MCF 10A (cell line): ENCODE results near the gene WWOX. TPM values are rescaled to one million over a fixed set of nuclear protein-coding genes. Genes with fewer than 3 reads are reported as not detected.
A peak's percentile ranks its signal among the peaks of the same experiment; 100 is the strongest.

Experiments used
- BruUV-seq: library from RNA; stranded (reverse); fragments of 400-500 nt; replicated peaks from 2 replicates; lab custom pipeline; 2021; lab: Mats Ljungman, UMichigan
- CTCF ChIA-PET: fragments of 300-600 bp; sonication (Branson Sonifier 250); formaldehyde crosslinking; extraction: SDS; loops from one replicate; lab custom pipeline; 2021; ENCODE audit warnings: antibody characterized with exemption, inconsistent platforms; lab: Yijun Ruan, JAX
- POLR2A ChIA-PET: fragments of 300-600, 350-650 bp; sonication (Branson Sonifier 250); formaldehyde crosslinking; extraction: SDS; loops from one replicate; lab custom pipeline; 2020; ENCODE audit warnings: antibody characterized with exemption, inconsistent platforms; lab: Yijun Ruan, JAX
- DNase-seq: peaks from one replicate; pipeline ENCODE4 v3.0.0-alpha.2; 2018; ENCODE audit not compliant: unreplicated experiment
- H3K27ac Mint-ChIP-seq: one replicate; pipeline ENCODE4 v1.8.0; 2022; ENCODE audit warnings: mild to moderate bottlenecking, low read depth, mixed read lengths; ENCODE audit not compliant: unreplicated experiment
- H3K27me3 Mint-ChIP-seq: one replicate; pipeline ENCODE4 v1.8.0; 2022; ENCODE audit warnings: mixed read lengths; ENCODE audit not compliant: insufficient read depth, unreplicated experiment
- H3K36me3 Mint-ChIP-seq: one replicate; pipeline ENCODE4 v1.8.0; 2022; ENCODE audit warnings: mild to moderate bottlenecking, moderate library complexity, mixed read lengths; ENCODE audit not compliant: insufficient read depth, unreplicated experiment
- H3K4me1 Mint-ChIP-seq: one replicate; pipeline ENCODE4 v1.8.0; 2022; ENCODE audit warnings: mixed read lengths; ENCODE audit not compliant: insufficient read depth, unreplicated experiment
- H3K4me3 Mint-ChIP-seq: one replicate; pipeline ENCODE4 v1.8.0; 2022; ENCODE audit warnings: mild to moderate bottlenecking, moderate library complexity, mixed read lengths; ENCODE audit not compliant: unreplicated experiment
- H3K9me3 Mint-ChIP-seq: one replicate; pipeline ENCODE4 v1.8.0; 2022; ENCODE audit warnings: mixed read lengths; ENCODE audit not compliant: unreplicated experiment
- intact Hi-C: fragments of 100-400 bp; cut with micrococcal nuclease; formaldehyde crosslinking; loops from 2 replicates; pipeline ENCODE4 v1.14.1; 2022
- total RNA-seq: library from RNA; stranded (reverse); gene quantifications from 2 replicates; pipeline ENCODE4 v1.2.3, GENCODE V29; 2022
- TF ChIP-seq, protein P1 (sequence below): fragments of 200-600 bp; IDR thresholded peaks from one replicate; pipeline ENCODE4 v1.8.0; 2022; ENCODE audit warnings: antibody characterized with exemption, mild to moderate bottlenecking; ENCODE audit not compliant: unreplicated experiment

Gene WWOX
- total RNA-seq, 1 experiment from 2014 or later: 18.1 TPM

DNA sequence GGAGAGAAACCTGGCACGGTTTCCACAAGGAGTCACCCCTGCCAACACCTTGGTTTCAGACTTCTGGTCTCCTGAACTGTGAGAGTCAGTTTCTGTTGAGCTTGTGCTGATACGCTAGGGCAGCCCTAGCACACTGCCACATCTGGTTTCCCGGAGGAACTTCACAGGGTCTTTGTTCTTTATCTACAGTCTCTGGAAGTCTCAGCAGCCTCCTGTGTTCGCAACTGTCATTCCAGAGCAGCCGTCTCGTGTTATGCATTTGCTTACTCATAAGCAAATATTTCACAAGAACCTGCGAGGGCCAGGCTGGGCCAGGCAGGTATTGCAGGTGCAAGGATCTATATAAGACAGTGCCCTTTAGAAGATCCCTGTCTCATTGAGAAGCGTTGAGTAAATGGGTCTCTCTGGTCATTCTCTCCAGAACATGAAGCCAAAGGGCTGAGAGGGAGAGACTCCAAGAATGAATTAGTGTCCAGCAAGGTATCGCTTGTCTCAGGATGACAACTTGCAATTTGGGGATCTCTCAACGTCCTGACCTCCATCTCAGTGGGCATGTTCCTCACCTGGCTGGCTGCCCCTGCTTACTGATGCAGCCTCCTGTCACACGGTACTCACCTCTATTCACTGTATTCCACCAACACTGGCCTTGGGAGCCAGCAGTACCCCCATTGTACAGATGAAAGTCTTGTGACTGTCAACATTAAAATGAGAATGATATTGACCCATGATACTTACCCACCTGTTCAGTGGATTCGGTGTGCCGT, 141.2 kb downstream of the WWOX start:
- BruUV-seq: no TSS peak
- Mint-ChIP-seq H3K9me3 (no peaks in the 10 kb centered on the region), H3K27ac (no peak overlapping the region), H3K27me3 (no peaks in the 10 kb centered on the region), H3K36me3 (no peaks in the 10 kb centered on the region), H3K4me1 (peaks cover 4% of the 10 kb centered on the region), H3K4me3 (no peak overlapping the region)
- CTCF ChIA-PET: interaction anchor here (0.5 to 1.6 kb wide), 8 partner anchors 14 to 1361 kb away, joined by 3 to 7 read pairs (median 4); no protein-coding TSS in a partner anchor
- TF ChIP-seq, protein P1, sequence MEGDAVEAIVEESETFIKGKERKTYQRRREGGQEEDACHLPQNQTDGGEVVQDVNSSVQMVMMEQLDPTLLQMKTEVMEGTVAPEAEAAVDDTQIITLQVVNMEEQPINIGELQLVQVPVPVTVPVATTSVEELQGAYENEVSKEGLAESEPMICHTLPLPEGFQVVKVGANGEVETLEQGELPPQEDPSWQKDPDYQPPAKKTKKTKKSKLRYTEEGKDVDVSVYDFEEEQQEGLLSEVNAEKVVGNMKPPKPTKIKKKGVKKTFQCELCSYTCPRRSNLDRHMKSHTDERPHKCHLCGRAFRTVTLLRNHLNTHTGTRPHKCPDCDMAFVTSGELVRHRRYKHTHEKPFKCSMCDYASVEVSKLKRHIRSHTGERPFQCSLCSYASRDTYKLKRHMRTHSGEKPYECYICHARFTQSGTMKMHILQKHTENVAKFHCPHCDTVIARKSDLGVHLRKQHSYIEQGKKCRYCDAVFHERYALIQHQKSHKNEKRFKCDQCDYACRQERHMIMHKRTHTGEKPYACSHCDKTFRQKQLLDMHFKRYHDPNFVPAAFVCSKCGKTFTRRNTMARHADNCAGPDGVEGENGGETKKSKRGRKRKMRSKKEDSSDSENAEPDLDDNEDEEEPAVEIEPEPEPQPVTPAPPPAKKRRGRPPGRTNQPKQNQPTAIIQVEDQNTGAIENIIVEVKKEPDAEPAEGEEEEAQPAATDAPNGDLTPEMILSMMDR: no peak
- POLR2A ChIA-PET: no interaction called here
- DNase-seq: peak; percentile 50
- intact Hi-C loops: no loop called here

DNA sequence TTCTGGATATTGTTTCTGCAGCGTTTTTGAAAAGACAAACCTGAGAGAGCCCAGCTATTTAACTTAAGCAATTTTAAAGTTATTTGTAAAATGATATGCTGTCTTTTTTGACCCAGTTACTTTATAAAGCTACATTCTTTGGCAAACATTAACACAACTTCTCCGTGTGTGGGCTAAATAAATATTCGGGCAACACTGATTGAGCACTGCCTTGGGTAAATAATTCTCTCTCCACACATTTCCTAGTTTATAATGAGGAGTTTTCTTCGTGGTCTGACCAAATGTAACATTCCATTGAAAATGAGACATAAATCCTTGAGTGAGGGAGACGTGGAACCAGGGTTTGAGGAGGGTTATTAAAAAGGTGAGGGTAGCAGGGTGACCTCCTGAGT, 142.8 kb downstream of the WWOX start:
- TF ChIP-seq, protein P1: no peak
- H3K9me3 Mint-ChIP-seq: no peaks in the 10 kb centered on the region
- H3K4me1 Mint-ChIP-seq: peaks cover 4% of the 10 kb centered on the region
- H3K27ac Mint-ChIP-seq: no peak overlapping the region
- H3K4me3 Mint-ChIP-seq: no peak overlapping the region
- no peaks in the 10 kb centered on the region for H3K36me3 Mint-ChIP-seq
- no TSS peak for BruUV-seq
- ChIA-PET POLR2A (no interaction called here), CTCF (interaction anchor here (1.1 kb wide), 1 partner anchor 13 kb away, joined by 3 read pairs; no protein-coding TSS in a partner anchor)
- DNase-seq: no peak
- H3K27me3 Mint-ChIP-seq: no peaks in the 10 kb centered on the region
- intact Hi-C loops: no loop called here

DNA sequence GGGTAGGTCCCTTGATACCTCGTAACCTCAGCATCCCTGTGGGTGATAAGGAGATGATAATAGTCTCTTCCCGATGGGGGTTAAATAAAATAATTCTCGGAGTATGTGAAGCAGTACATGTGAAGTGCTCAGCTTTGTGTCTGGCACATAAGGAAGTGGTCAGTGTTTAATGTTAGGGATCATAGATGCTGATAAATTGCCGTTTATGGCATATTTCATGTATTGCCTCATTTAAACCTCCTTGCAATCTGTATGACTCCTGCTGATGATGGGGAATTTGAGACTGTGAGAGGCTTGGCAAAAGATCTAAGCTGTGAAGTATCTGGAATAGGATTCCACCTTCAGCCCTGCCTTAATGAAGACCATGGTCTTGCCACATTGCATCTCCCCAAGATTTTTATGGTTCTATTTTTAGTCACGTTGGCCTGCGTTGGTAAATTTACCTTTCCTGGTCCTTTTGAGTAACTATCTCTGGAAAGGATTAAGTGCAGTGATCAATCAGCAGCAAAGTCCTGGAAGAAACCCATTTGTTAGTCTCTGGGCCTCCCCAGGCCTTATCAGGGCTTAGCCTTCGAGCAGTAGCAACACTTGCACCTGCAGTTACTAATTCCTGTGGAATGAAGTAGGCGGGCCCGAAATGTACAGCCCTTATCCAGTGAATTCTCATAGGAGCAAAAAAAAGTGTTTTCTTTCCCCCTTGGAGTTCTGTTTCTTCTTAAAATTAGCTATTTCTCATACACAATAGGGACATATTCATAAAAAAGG, 144.9 kb downstream of the WWOX start:
- peak; percentile 9 for DNase-seq

More for the DNA sequence above, 144.9 kb downstream of the WWOX start:
- no peak overlapping the region for H3K27ac Mint-ChIP-seq
- TF ChIP-seq, protein P1: no peak
- no TSS peak for BruUV-seq
- H3K4me1 Mint-ChIP-seq: peaks cover 4% of the 10 kb centered on the region
- no peaks in the 10 kb centered on the region for H3K9me3 Mint-ChIP-seq
- CTCF ChIA-PET: interaction anchor here (1.0 kb wide), 1 partner anchor 144 kb away, joined by 3 read pairs; the partner anchor contains the start of gene WWOX
- POLR2A ChIA-PET: no interaction called here
- H3K27me3 Mint-ChIP-seq: no peaks in the 10 kb centered on the region
- H3K36me3 Mint-ChIP-seq: no peaks in the 10 kb centered on the region
- intact Hi-C loops: no loop called here
- H3K4me3 Mint-ChIP-seq: no peak overlapping the region
